Fibroblast of lung (primary cell): Measurements from ENCODE around the gene DUS3L. TPM values are rescaled to one million over a fixed set of nuclear protein-coding genes. Genes with fewer than 3 reads are reported as not detected.

Experiments
- DNase-seq, 2 donors: peaks; one replicate each; pipeline versions ENCODE4 v3.0.0 to v3.0.0-alpha.2; 2010; ENCODE audit warnings: low read depth in 2 of 2
- H2AFZ ChIP-seq: 2 replicates; pipeline ENCODE4 v1.5.1; 2012; ENCODE audit warnings: low read length, control low read depth, inconsistent platforms
- H3K27ac ChIP-seq: 2 replicates; pipeline ENCODE4 v1.5.1; 2011; ENCODE audit warnings: low read length, control low read depth; ENCODE audit not compliant: insufficient read depth
- H3K27me3 ChIP-seq: 2 replicates; pipeline ENCODE4 v1.5.1; 2011; ENCODE audit warnings: mild to moderate bottlenecking, low read length; ENCODE audit not compliant: control insufficient read depth, insufficient read depth
- H3K36me3 ChIP-seq: 2 replicates; pipeline ENCODE4 v1.5.1; 2011; ENCODE audit warnings: low read length; ENCODE audit not compliant: control insufficient read depth, insufficient read depth
- H3K4me1 ChIP-seq: 2 replicates; pipeline ENCODE4 v1.5.1; 2011; ENCODE audit warnings: low read length; ENCODE audit not compliant: control insufficient read depth, insufficient read depth; ENCODE audit errors: extremely low read depth
- H3K4me2 ChIP-seq: 2 replicates; pipeline ENCODE4 v1.5.1; 2011; ENCODE audit warnings: low read length, control low read depth; ENCODE audit not compliant: insufficient read depth; ENCODE audit errors: extremely low read depth
- H3K4me3 ChIP-seq, 4 experiments: fragments of 200-600 bp in 1 of 4; sonication (generic) in 1 of 4; replicated peaks in 1 of 4; 2 replicates each; pipeline ENCODE4 v1.5.1; 2011 to 2016; ENCODE audit warnings: low read length in 4 of 4, low read depth in 3 of 4, mild to moderate bottlenecking in 3 of 4, control low read depth in 2 of 4, inconsistent platforms in 1 of 4, mixed read lengths in 1 of 4; ENCODE audit not compliant: insufficient read depth in 1 of 4; ENCODE audit errors: control extremely low read depth in 1 of 4
- H3K79me2 ChIP-seq: 2 replicates; pipeline ENCODE4 v1.5.1; 2012; ENCODE audit warnings: mild to moderate bottlenecking, low read length, inconsistent platforms; ENCODE audit not compliant: control insufficient read depth, insufficient read depth
- H3K9ac ChIP-seq: 2 replicates; pipeline ENCODE4 v1.5.1; 2011; ENCODE audit warnings: mild to moderate bottlenecking, low read length, control low read depth; ENCODE audit not compliant: insufficient read depth
- H3K9me3 ChIP-seq: 2 replicates; pipeline ENCODE4 v1.5.1; 2012; ENCODE audit warnings: low read depth, low read length; ENCODE audit not compliant: control insufficient read depth, insufficient read depth
- H4K20me1 ChIP-seq: 2 replicates; pipeline ENCODE4 v1.5.1; 2011; ENCODE audit warnings: low read length; ENCODE audit not compliant: control insufficient read depth, insufficient read depth; ENCODE audit errors: extremely low read depth
- EZH2 ChIP-seq: IDR thresholded peaks from 2 replicates; pipeline ENCODE4 v1.5.1; 2012; ENCODE audit warnings: low read length, control low read depth, mild to moderate bottlenecking; ENCODE audit errors: missing control alignments
- polyA plus RNA-seq, 2 donors: library from polyadenylated mRNA; depleted of rRNA in 1 of 2; stranded (reverse) in 1 of 2; unstranded in 1 of 2; fragments of >200 nt; gene quantifications; 2 replicates each; pipeline ENCODE4 v1.2.1, GENCODE V29; 2011 to 2012; ENCODE audit warnings: missing spikeins in 1 of 2
- total RNA-seq: library from RNA; depleted of rRNA; stranded (reverse); fragments of >200 nt; gene quantifications from 2 replicates; pipeline ENCODE4 v1.2.1, GENCODE V29; 2014
- TF ChIP-seq, protein P1 (sequence below), 2 donors: IDR thresholded peaks in 1 of 2; conservative IDR thresholded peaks in 1 of 2; 1 replicate in 1 of 2; 2 replicates in 1 of 2; pipeline ENCODE4 v1.5.1; 2011 to 2012; ENCODE audit warnings: low read length in 2 of 2, control low read depth in 1 of 2, inconsistent platforms in 1 of 2, low read depth in 1 of 2, mild to moderate bottlenecking in 1 of 2

The DUS3L gene
- total and polyA plus RNA-seq, 2 donors (not counting 1 experiment from before 2014, with no cell fraction given), result 8.8 to 18.7 TPM

DNA sequence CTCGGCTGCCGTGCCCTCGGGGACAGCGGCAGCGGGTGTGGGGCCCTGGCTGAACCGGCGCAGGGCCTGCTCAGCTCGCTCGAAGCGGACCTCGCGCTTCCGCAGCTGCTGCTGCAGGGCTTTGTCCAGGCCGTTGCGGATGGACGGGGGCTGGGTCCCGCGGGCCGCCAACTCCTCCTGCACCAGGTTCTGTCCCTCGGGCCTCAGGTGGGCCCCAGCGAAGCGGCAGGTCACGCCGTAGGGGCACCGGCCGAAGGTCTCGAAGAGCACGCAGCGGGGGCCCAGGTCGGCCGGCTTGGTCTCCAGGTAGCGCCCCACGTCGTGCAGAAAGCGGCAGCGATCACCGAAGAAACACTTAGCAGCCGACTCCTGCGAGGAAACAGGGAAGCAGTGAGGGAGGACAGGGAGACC is 1.6 kb downstream of the DUS3L start:
- no peak overlapping the region for H2AFZ ChIP-seq
- no peaks in the 10 kb centered on the region for H4K20me1 ChIP-seq
- no peak overlapping the region for H3K9ac ChIP-seq
- peaks cover 6% of the 10 kb centered on the region for H3K79me2 ChIP-seq
- peaks cover 4% of the 10 kb centered on the region for H3K4me1 ChIP-seq
- H3K27ac ChIP-seq, result no peak overlapping the region
- no peaks in the 10 kb centered on the region for H3K9me3 ChIP-seq
- no peak overlapping the region for H3K4me3 ChIP-seq
- H3K36me3 ChIP-seq, result peaks cover 38% of the 10 kb centered on the region
- H3K27me3 ChIP-seq, result no peaks in the 10 kb centered on the region
- DNase-seq, result no peak
- no peak for TF ChIP-seq EZH2
- TF ChIP-seq, protein P1, sequence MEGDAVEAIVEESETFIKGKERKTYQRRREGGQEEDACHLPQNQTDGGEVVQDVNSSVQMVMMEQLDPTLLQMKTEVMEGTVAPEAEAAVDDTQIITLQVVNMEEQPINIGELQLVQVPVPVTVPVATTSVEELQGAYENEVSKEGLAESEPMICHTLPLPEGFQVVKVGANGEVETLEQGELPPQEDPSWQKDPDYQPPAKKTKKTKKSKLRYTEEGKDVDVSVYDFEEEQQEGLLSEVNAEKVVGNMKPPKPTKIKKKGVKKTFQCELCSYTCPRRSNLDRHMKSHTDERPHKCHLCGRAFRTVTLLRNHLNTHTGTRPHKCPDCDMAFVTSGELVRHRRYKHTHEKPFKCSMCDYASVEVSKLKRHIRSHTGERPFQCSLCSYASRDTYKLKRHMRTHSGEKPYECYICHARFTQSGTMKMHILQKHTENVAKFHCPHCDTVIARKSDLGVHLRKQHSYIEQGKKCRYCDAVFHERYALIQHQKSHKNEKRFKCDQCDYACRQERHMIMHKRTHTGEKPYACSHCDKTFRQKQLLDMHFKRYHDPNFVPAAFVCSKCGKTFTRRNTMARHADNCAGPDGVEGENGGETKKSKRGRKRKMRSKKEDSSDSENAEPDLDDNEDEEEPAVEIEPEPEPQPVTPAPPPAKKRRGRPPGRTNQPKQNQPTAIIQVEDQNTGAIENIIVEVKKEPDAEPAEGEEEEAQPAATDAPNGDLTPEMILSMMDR (conservative IDR thresholded peaks at IDR 0.05 in 1 of 2, IDR thresholded peaks at IDR 0.05 in 1 of 2; ENCODE audit: low read depth in 1 of 2, low read length in 2 of 2), result no peak
- no peak overlapping the region for H3K4me2 ChIP-seq

DNA sequence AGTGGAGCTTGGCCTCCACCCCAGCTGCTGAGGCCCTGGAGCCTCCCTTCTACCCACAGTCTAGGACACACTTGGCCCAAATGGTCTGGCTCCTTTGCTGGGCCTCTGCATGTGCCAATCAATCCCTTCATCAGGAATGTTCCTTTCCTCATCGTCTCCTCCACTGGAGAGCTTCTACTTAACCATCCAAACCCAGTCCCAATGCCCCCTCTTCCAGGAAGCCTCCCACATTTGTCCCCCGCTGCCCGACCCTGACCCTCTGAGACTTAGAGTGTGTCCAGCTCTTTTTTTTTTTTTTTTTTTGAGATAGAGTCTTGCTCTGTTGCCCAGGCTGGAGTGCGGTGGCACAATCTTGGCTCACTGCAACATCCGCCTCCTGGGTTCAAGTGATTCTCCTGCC is 2.5 kb downstream of the DUS3L start:
- H3K4me3 ChIP-seq, result no peak overlapping the region
- H3K27ac ChIP-seq, result no peak overlapping the region
- H3K9me3 ChIP-seq, result no peaks in the 10 kb centered on the region
- no peaks in the 10 kb centered on the region for H3K27me3 ChIP-seq
- peaks cover 6% of the 10 kb centered on the region for H3K79me2 ChIP-seq
- no peak overlapping the region for H2AFZ ChIP-seq
- DNase-seq, result no peak
- no peak for TF ChIP-seq EZH2
- TF ChIP-seq, protein P1 (conservative IDR thresholded peaks at IDR 0.05 in 1 of 2, IDR thresholded peaks at IDR 0.05 in 1 of 2; ENCODE audit: low read depth in 1 of 2, low read length in 2 of 2), result no peak
- H3K4me1 ChIP-seq, result peaks cover 4% of the 10 kb centered on the region
- H4K20me1 ChIP-seq, result no peaks in the 10 kb centered on the region
- H3K4me2 ChIP-seq, result no peak overlapping the region
- H3K36me3 ChIP-seq, result peaks cover 38% of the 10 kb centered on the region
- H3K9ac ChIP-seq, result no peak overlapping the region

DNA sequence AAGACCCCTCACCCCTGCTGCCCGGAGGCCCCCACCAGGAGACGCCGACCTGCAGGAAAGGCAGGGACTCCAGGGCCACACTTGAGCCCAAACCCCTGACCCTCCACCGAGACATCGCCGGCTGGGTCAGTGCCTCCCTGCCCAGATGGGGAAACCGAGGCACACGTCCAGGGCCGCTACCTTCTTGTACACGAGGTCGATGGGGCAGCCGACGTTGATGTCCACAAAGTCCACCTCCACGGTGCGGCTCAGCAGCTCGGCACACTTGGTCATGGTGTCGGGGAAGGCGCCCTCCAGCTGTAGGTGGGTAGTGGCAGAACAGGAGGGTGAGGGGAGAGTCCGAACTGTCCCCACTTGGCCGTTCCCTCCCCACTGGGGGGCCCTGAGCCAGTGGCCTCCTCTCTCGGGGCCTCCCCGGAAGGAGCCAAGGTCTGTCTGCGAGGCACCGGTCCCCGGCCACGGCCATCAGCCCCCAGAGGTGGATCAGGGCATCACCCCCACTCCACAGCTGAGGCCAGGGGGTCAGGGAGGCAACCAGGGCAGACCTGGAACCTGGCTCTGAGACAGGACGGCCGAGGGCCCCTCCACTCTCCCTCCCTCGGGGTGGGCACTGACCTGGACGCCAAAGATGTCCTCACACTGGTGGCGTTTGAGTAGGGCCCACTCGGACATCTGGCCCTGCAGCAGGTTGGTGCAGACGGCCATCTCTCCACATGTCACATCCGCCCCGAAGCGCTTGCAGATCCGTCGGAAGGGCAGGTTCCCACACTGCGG is 3.4 kb downstream of the DUS3L start:
- Histone ChIP-seq H3K36me3 (peaks cover 38% of the 10 kb centered on the region), H3K4me2 (no peak overlapping the region), H3K4me1 (peaks cover 4% of the 10 kb centered on the region), H3K9ac (no peak overlapping the region), H3K4me3 (no peak overlapping the region), H3K27ac (no peak overlapping the region), H3K27me3 (no peaks in the 10 kb centered on the region), H4K20me1 (no peaks in the 10 kb centered on the region), H2AFZ (no peak overlapping the region), H3K79me2 (peaks cover 6% of the 10 kb centered on the region), H3K9me3 (no peaks in the 10 kb centered on the region)
- TF ChIP-seq, protein P1 (conservative IDR thresholded peaks at IDR 0.05 in 1 of 2, IDR thresholded peaks at IDR 0.05 in 1 of 2; ENCODE audit: low read depth in 1 of 2, low read length in 2 of 2), result no peak
- DNase-seq, result no peak
